Astrocyte (in vitro differentiated cells and primary cell): ENCODE results near the gene KAT7.

Experiments
- CTCF ChIP-seq: IDR thresholded peaks from 2 replicates; pipeline ENCODE4 v1.5.1; 2011; ENCODE audit warnings: low read depth, mild to moderate bottlenecking, inconsistent platforms, low read length, moderate library complexity; ENCODE audit not compliant: insufficient read depth
- EZH2 ChIP-seq: IDR thresholded peaks from 2 replicates; pipeline ENCODE4 v1.6.1; 2012; ENCODE audit warnings: mild to moderate bottlenecking, low read length, inconsistent platforms; ENCODE audit not compliant: insufficient read depth

- TF ChIP-seq CTCF: no peak
- no peak for TF ChIP-seq EZH2
These were observed 85.4 kb downstream of the KAT7 start for GRCh38 chr17:49873926-49874325.
